K562 (cell line): ENCODE measurements around the gene TM4SF20. TPM values are rescaled to one million over a fixed set of nuclear protein-coding genes. Genes with fewer than 3 reads are reported as not detected.

Experiments used
- ATF4 ChIP-seq: fragments of 450-650 bp; formaldehyde crosslinking; IDR thresholded peaks from 2 replicates; pipeline ENCODE4 v1.4.0; 2022; ENCODE audit warnings: mild to moderate bottlenecking, moderate library complexity
- ELK1 ChIP-seq: sonication (generic); formaldehyde crosslinking; IDR thresholded peaks from 2 replicates; pipeline ENCODE4 v1.8.1; 2022; ENCODE audit warnings: missing genetic modification reagents
- HNRNPUL1 ChIP-seq: fragments of 200-400 bp; formaldehyde crosslinking; IDR thresholded peaks from 2 replicates; pipeline ENCODE4 v1.6.1; 2017; ENCODE audit warnings: low read length
- ILK ChIP-seq: fragments of 450-650 bp; IDR thresholded peaks from 2 replicates; pipeline ENCODE4 v1.6.1; 2016; ENCODE audit warnings: missing genetic modification characterization, low read depth, mild to moderate bottlenecking, missing compliant biosample characterization, moderate library complexity, borderline replicate concordance
- MAZ ChIP-seq, 2 experiments: fragments of 450-650 bp in 1 of 2; sonication (generic) in 1 of 2; formaldehyde crosslinking; IDR thresholded peaks in 1 of 2; conservative IDR thresholded peaks in 1 of 2; 2 replicates each; pipeline versions ENCODE4 v1.4.0 to v1.5.0; 2020; ENCODE audit warnings: mild to moderate bottlenecking in 1 of 2, missing genetic modification reagents in 1 of 2
- NR2F6 ChIP-seq: fragments of 450-650 bp; formaldehyde crosslinking; IDR thresholded peaks from 2 replicates; pipeline ENCODE4 v1.4.0; 2020; ENCODE audit warnings: mild to moderate bottlenecking
- PATZ1 ChIP-seq: fragments of 250-450 bp; sonication (Bioruptor Pico); IDR thresholded peaks from 2 replicates; pipeline ENCODE4 v1.5.0; 2020; ENCODE audit warnings: mild to moderate bottlenecking, borderline replicate concordance
- PTBP1 ChIP-seq: fragments of 200-400 bp; formaldehyde crosslinking; IDR thresholded peaks from 2 replicates; pipeline ENCODE4 v1.6.1; 2017; ENCODE audit warnings: low read depth, low read length
- SRSF1 ChIP-seq: fragments of 200-400 bp; formaldehyde crosslinking; IDR thresholded peaks from 2 replicates; pipeline ENCODE4 v1.6.1; 2017; ENCODE audit warnings: mild to moderate bottlenecking, low read depth, low read length, moderate library complexity
- TAF1 ChIP-seq: IDR thresholded peaks from 2 replicates; pipeline ENCODE4 v1.6.1; 2011; ENCODE audit warnings: mild to moderate bottlenecking, low read length, moderate library complexity; ENCODE audit not compliant: insufficient read depth, control insufficient read depth, severe bottlenecking; ENCODE audit errors: extremely low read depth
- U2AF2 ChIP-seq: fragments of 200-400 bp; formaldehyde crosslinking; optimal IDR thresholded peaks from 2 replicates; pipeline ENCODE3; 2017; ENCODE audit warnings: low read depth, mild to moderate bottlenecking, low read length
- ZFPM2 ChIP-seq: fragments of 250-450 bp; sonication (Bioruptor Pico); IDR thresholded peaks from 2 replicates; pipeline ENCODE4 v1.5.1; 2022; ENCODE audit warnings: mild to moderate bottlenecking
- ZNF324 ChIP-seq: fragments of 250-450 bp; sonication (Bioruptor Pico); IDR thresholded peaks from 2 replicates; pipeline ENCODE4 v1.4.0; 2020; ENCODE audit warnings: mild to moderate bottlenecking
- polyA plus RNA-seq, 8 experiments: library from polyadenylated mRNA; depleted of rRNA in 4 of 8; stranded (reverse) in 5 of 8; unstranded in 3 of 8; fragments of >200 nt; fragmentation: Nextera tagmentation in 2 of 8; fragmentation: Illumina TruSeq in 1 of 8; extraction: Ambion mirVana in 2 of 8; extraction: Trizol in 1 of 8; gene quantifications; 2 replicates each; pipeline versions ENCODE4 v1.2.1 to v1.2.3, GENCODE V29; 2011 to 2014; ENCODE audit warnings: inconsistent platforms in 1 of 8, missing spikeins in 1 of 8
- total RNA-seq, 7 experiments: library from RNA; depleted of rRNA in 6 of 7; stranded (reverse); fragments of >200 nt in 6 of 7; fragmentation: Illumina TruSeq in 2 of 7; extraction: Trizol in 2 of 7; gene quantifications; 2 replicates each; pipeline versions ENCODE4 v1.2.1 to v1.2.3, GENCODE V29; 2011 to 2021; ENCODE audit warnings: low replicate concordance in 1 of 7
- TF ChIP-seq, protein P1 (sequence below): fragments of 450-650 bp; IDR thresholded peaks from 2 replicates; pipeline ENCODE4 v1.7.1; 2018; ENCODE audit warnings: mild to moderate bottlenecking, low read depth; ENCODE audit not compliant: partially characterized antibody
- TF ChIP-seq, protein P2 (sequence below), 3 experiments: fragments of 200-800 bp in 1 of 3; sonication (Bioruptor generic) in 1 of 3; sonication (generic) in 1 of 3; formaldehyde crosslinking in 1 of 3; IDR thresholded peaks; 2 replicates each; pipeline versions ENCODE4 v1.6.1 to v1.8.0; 2016 to 2022; ENCODE audit warnings: mild to moderate bottlenecking in 2 of 3, missing compliant biosample characterization in 2 of 3, missing genetic modification characterization in 2 of 3, missing genetic modification reagents in 1 of 3
- TF ChIP-seq, protein P3 (sequence below): fragments of 250-450 bp; sonication (Bioruptor Pico); IDR thresholded peaks from 2 replicates; pipeline ENCODE4 v1.8.0; 2021; ENCODE audit warnings: moderate library complexity, mild to moderate bottlenecking, inconsistent platforms

TM4SF20 gene
- total and polyA plus RNA-seq, 9 of the 15 experiments (the other 6 are each of a cell fraction or from before 2014, with no cell fraction given) = not detected

GRCh38 chr2:227324995-227325838 lies 53.9 kb downstream of the TM4SF20 start, which contains the start of gene MFF (continued):
- TF ChIP-seq, protein P1, sequence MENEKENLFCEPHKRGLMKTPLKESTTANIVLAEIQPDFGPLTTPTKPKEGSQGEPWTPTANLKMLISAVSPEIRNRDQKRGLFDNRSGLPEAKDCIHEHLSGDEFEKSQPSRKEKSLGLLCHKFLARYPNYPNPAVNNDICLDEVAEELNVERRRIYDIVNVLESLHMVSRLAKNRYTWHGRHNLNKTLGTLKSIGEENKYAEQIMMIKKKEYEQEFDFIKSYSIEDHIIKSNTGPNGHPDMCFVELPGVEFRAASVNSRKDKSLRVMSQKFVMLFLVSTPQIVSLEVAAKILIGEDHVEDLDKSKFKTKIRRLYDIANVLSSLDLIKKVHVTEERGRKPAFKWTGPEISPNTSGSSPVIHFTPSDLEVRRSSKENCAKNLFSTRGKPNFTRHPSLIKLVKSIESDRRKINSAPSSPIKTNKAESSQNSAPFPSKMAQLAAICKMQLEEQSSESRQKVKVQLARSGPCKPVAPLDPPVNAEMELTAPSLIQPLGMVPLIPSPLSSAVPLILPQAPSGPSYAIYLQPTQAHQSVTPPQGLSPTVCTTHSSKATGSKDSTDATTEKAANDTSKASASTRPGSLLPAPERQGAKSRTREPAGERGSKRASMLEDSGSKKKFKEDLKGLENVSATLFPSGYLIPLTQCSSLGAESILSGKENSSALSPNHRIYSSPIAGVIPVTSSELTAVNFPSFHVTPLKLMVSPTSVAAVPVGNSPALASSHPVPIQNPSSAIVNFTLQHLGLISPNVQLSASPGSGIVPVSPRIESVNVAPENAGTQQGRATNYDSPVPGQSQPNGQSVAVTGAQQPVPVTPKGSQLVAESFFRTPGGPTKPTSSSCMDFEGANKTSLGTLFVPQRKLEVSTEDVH = peak; percentile 78
- peak; percentile 52 for TF ChIP-seq TAF1
- TF ChIP-seq, protein P2, sequence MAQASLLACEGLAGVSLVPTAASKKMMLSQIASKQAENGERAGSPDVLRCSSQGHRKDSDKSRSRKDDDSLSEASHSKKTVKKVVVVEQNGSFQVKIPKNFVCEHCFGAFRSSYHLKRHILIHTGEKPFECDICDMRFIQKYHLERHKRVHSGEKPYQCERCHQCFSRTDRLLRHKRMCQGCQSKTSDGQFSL (CRISPR knock-in tag; IDR thresholded peaks at IDR 0.05) = no peak
- TF ChIP-seq, protein P2 (tag; IDR thresholded peaks at IDR 0.05) = no peak
- TF ChIP-seq PATZ1 (CRISPR knock-in tag) = no peak
- TF ChIP-seq NR2F6 (CRISPR knock-in tag) = no peak
- TF ChIP-seq, protein P3, sequence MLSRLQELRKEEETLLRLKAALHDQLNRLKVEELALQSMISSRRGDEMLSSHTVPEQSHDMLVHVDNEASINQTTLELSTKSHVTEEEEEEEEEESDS (CRISPR knock-in tag) = no peak
- no peak for TF ChIP-seq SRSF1
- TF ChIP-seq PTBP1 = no peak
- TF ChIP-seq MAZ (CRISPR knock-in tag; conservative IDR thresholded peaks at IDR 0.05 in 1 of 2, IDR thresholded peaks at IDR 0.05 in 1 of 2) = peak; percentile 57 to 72; a peak in 3 of 4 replicates
- TF ChIP-seq ZNF324 = no peak
- TF ChIP-seq U2AF2 = no peak
- no peak for TF ChIP-seq ZFPM2 (CRISPR knock-in tag)
- TF ChIP-seq ATF4 (CRISPR knock-in tag) = no peak
- TF ChIP-seq ELK1 (CRISPR knock-in tag) = no peak
- TF ChIP-seq ILK (tag) = no peak
- no peak for TF ChIP-seq HNRNPUL1
